Epithelial cell of prostate (primary cell): ENCODE measurements around the gene GAK.
"Not testable (repeated sequence)": the region's sequence is repeated elsewhere in the genome, so short reads cannot be mapped to it uniquely, and the experiment has no call there.

Experiments used
- DNase-seq: peaks from one replicate; pipeline ENCODE4 v3.0.0-alpha.2; 2011; ENCODE audit warnings: low read depth, low spot score
- H3K27ac ChIP-seq: fragments of 450-650 bp; 2 replicates; pipeline ENCODE4 v1.5.1; 2017; ENCODE audit warnings: mild to moderate bottlenecking

The GAK gene

DNA sequence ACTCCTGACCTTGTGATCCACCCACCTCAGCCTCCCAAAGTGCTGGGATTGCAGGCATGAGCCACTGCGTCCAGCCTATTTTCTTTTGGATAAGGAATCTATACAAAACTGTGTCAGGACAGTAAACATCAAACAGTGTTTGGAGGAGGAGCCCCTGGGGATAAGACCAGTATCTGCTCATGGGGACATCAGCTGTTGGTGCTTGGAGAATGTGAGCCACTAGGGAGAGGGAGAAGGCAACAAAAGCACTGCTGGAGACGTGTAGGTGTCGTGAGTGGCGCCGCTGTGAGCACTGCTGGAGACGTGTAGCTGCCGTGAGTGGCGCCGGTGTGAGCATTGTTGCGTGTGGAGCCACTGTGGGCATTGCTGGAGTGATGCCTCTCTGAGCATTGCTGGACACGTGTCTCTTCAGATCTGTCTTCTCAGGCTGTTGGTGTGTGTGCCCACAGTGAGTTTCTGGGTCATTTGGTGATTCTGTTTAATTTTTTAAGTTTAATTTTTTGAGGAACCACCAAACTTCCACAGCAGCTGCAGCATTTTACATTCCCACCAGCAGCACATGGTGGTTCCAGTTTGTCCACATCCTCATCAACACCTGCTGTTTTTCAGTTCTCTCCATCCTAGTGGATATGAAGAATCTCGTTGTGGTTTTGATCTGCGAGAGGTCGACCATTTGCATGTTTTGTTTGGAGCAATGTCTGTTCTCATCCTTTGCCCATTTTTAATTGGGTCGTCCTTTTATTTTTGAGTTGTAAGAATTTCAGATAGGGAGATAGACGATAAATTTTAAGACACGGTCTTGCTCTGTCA is 22.3 kb upstream of the GAK start:
- H3K27ac ChIP-seq: no peak overlapping the region
- DNase-seq: no peak

DNA sequence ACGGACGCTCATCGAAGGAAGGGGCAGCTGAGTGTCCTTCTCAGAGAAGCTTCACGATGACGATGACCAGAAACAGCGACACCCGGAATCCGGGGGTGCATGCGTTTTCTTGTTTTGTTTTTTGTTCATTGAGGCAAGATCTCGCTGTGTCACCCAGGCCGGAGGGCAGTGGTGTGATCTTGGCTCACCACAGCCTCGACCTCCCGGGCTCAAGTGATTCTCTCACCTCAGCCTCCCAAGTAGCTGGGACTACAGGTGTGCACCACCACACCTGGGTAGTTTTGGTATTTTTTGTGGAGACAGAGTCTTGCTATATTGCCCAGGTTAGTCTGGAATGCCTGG is 21.4 kb upstream of the GAK start:
- H3K27ac ChIP-seq: no peak overlapping the region

DNA sequence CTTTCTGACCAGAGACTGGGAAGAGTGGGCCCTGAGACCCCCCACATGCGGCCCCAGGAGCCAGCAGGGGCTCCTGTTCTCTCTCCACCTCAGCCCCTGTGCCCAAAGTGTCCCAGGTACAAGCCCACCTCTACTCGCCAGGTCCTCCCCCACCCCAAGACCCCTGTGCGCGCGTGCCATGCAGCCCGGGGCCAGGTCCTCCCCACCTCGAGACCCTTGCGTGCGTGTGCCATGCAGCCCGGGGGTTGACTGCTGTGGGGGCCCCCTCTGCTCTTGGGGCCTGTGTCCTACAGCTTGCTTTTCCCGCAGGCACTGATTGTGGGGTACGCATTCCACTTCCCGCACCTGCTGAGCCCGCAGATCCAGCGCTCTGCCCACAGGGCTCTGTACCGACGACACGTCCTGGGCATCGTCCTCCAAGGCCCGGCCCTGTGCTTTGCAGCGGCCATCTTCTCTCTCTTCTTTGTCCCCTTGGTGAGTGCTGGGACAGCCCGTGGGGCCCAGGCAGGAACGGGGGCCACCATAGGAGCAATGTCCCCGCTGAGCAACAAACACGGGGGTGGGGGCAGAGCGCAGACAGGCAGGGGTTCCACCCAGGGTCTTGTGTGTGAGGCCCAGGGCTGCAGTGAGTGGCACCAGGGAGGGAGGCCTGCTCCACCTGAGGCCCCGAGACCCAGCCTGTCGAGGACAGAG is 20.9 kb upstream of the GAK start:
- H3K27ac ChIP-seq: no peak overlapping the region
- no peak for DNase-seq

More for the DNA sequence above, 21.4 kb upstream of the GAK start:
- no peak for DNase-seq

DNA sequence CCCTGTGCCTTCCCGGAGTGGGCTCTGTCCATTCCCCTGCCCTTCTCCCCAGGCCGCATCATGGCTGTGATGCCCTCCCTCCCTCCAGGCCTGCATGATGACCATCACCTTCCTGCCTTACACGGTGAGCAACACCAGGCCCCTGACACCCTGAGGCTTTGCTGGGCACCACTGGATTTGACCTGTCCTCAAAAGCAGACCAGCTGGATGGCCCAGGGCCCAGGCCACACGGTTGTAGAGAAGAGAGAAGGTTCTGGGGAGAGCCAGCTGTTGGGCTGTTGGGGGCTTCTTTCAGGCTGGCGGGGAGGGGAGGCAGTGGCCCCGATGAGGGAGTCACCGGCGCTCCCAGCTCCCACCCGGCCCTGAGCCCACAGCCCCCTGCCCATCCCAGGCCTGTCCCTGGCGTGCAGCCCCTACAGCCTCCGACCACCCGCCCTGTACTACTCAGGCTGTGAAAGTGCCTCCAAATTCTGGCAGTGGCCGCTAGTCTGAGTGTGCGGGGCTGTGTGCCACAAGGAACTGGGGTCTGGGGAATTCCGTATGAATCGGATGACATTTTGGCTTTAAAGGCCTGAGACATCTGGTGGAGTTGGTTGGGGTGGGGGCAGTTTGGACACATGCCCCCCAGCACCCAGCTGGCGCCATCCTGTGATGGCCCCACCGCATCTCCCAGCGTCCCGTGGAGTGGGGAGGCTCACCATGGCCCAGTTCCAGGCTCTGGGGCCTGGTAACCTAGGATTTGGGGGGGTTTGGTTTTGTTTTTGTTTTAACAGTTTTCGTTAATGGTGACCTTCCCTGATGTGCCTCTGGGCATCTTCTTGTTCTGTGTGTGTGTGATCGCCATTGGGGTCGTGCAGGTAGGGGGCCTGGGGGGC is 19.7 kb upstream of the GAK start:
- DNase-seq: no peak

DNA sequence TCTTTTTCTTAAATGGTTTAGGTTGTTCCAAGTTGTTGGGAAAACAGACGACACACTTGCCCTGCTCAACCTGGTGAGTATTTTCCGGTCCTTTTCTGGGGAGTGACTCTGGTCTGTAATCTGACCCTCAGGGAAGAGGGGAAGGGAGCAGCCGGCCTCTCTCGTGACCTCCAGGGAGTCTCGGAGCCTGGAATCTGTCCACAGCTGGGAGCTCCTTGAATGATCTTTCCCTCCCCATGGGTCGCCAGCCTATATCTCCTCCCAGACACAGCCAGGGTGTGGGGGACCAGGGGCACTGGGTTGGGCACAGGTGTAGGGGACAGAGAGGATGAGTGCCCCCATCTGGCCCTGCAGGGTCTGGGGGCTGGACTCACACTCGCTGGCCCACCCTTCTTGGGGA is 19.1 kb upstream of the GAK start:
- DNase-seq: no peak
- H3K27ac ChIP-seq: no peak overlapping the region

More for the DNA sequence above, 19.7 kb upstream of the GAK start:
- H3K27ac ChIP-seq: no peak overlapping the region

DNA sequence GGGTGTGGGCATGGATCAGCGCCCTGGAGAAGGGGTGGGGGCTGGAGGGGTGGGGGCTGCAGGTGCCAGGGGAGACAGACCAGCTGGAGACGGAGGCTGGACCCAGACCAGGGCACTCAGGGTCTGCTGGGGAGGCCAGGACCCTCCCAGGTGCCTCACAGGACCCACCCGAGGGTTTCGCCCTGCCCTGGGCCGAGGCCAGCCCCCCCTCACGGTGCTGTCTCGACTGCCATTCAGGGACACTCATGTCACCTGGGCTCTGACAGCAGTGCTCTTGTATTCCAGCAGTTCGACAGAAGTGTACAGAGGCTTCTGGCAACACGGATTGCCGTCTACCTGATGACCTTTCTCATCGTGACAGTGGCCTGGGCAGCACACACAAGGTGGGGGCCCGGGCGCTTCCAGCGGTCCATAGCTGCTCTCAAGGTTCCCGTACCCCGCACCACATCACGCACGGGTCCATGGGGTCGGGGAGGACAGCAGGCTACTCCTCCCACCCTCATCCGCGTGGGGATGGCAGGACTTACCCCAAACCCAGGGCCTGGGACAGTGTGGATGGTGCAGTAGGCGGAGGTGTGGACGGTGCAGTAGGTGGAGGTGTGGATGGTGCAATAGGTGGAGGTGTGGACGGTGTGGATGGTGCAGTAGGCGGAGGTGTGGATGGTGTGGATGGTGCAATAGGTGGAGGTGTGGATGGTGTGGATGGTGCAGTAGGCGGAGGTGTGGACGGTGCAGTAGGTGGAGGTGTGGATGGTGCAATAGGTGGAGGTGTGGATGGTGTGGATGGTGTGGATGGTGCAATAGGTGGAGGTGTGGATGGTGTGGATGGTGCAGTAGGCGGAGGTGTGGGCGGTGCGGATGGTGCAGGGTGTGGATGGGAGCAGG is 18.3 kb upstream of the GAK start:
- no peak for DNase-seq
- H3K27ac ChIP-seq: no peak overlapping the region

DNA sequence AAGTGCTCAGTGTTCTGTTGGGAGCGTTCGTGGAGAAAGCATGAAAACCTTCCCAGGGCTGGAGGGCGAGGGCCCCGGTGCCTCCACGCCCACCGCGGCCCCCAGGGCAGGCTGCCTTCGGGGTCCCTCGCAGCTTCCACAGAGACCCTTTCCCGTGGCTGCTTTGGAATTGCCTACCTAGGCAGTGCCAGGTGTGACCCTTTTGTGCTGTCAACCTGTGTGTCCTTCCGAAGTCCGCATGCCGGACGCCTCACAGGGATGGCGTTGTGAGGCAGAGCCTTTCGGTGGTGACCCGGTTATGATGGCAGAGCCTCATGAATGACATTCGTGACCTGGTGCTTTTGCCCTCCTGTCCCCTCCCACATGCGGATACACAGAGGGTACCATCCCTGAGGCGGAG is 17.5 kb upstream of the GAK start:
- DNase-seq: no peak
- no peak overlapping the region for H3K27ac ChIP-seq

DNA sequence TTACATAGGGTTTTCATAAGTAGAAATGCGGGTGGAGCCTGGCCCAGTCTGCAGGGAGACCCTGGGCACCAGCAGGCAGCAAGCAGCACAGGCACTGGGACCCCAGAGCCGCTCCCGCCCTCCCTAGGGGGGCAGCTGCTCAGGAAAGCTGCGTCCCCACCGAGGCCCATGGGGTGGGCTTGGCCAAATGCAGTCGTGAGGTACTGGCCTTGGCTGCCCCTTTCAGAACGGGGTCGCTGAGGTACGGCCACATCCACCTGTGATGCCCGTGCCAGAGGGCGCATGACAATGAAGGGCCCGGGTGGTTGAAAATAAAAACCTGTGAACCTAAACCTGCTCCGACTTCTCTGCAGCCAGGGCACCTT is 16.8 kb upstream of the GAK start:
- no peak overlapping the region for H3K27ac ChIP-seq
- DNase-seq: no peak

DNA sequence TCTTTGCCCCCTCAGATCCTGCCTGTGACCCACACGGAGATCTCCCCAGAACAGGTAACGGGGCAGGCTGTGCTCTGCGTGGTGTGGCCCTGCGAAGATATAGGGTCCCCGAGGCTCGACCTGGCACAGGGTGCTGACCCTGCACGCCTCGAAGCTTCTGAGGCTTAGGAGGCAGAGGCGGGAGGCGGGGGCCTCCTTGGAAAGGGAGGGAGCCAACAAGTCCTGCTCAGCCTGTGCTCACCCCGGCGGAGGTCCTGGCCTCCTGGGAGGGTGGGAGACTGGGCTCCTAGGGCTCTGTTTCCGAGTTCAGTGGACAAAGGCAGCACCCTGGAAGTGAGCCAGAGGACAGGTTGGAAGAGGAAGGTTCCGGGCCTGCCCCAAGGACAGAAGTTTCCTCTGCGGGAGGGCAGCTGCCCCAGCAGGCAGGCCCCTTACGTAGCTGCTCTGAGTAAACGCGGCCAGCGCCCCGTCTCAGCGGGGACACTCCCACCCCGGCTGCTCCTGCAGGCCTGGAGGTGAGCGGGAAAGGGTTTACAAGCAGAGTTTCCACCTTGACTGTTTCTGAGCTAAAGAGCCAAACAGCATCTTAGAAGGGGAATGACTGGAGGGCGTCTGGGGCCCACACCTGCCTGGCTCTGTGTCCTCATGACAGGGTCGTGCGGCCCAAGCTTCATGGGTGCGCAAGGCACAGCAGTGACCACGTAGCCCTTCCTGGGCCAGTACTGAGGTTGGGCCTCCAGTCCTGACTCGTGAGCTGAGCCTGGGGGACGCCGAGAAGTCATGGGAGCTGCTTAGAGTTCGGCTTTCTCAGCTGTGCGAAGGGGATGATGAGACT is 16.2 kb upstream of the GAK start:
- no peak for DNase-seq
- no peak overlapping the region for H3K27ac ChIP-seq

DNA sequence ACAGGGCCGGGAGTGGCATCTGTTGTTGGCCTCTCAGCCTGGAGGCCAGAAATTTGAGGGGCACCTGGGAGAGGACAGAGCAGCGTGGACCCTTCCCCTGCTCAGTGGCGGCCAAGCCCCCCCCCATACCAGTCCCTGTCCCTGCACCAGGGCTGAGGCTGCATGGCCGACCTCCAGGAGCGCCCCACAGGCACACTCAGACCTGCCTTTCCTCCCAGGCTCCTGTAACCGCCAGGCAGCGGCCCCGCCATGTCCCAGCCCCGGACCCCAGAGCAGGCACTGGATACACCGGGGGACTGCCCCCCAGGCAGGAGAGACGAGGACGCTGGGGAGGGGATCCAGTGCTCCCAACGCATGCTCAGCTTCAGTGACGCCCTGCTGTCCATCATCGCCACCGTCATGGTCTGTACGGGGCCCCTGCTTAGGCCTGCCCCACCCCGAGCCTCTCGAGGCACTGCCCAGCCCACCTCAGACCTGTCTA is 15.4 kb upstream of the GAK start:
- no peak overlapping the region for H3K27ac ChIP-seq
- DNase-seq: no peak

DNA sequence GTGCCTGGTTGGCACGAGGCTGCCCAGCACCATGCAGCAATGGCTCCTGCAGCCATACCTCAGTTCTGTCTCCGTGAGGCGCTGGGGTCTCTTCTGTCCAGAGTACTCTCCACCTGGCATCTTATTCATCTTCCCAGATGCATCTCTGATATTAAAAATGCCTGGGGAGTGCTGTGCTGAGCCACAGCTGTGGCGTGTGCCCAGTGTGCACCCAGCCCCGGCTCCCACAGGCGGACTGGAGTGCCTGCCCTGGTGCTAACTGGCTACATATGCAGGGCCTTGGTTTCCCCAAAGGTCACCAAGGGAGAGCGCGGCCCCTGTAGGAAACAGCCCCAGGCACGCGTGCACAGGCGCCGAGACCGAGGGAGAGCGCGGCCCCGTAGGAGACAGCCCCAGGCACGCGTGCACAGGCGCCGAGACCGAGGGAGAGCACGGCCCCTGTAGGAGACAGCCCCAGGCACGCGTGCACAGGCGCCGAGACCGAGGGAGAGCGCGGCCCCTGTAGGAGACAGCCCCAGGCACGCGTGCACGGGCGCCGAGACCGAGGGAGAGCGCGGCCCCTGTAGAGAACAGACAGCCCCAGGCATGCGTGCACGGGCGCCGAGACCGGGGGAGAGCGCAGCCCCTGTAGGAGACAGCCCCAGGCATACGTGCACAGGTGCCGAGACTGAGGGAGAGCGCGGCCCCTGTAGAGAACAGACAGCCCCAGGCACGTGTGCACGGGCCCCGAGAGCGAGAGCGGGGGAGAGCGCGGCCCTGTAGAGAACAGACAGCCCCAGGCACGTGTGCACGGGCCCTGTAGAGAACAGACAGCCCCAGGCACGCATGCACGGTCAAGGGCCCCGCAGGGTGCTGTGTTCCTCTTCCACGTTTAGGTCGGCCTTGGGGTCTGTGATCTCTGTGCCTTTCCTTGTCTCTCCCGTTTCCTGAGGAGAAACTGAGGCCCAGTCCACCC is 14.7 kb upstream of the GAK start:
- DNase-seq: no peak
- H3K27ac ChIP-seq: no peak overlapping the region

DNA sequence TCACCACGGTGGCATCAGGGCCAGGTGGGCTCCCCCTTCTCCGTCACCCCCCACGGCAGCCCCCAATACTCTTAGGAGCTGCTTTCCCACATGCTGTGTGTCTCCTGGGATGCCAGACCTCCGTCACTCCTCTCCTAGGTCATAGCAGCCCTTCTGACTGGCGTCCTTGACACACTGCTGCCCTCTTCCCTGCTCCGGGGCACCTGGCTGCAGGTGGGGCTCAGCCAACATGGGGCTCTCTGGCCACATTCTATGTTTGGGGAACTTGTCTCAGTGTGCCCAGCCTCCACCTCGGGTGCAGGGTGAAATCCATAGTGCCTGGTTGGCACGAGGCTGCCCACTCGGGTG is 14.0 kb upstream of the GAK start:
- no peak overlapping the region for H3K27ac ChIP-seq
- DNase-seq: no peak

DNA sequence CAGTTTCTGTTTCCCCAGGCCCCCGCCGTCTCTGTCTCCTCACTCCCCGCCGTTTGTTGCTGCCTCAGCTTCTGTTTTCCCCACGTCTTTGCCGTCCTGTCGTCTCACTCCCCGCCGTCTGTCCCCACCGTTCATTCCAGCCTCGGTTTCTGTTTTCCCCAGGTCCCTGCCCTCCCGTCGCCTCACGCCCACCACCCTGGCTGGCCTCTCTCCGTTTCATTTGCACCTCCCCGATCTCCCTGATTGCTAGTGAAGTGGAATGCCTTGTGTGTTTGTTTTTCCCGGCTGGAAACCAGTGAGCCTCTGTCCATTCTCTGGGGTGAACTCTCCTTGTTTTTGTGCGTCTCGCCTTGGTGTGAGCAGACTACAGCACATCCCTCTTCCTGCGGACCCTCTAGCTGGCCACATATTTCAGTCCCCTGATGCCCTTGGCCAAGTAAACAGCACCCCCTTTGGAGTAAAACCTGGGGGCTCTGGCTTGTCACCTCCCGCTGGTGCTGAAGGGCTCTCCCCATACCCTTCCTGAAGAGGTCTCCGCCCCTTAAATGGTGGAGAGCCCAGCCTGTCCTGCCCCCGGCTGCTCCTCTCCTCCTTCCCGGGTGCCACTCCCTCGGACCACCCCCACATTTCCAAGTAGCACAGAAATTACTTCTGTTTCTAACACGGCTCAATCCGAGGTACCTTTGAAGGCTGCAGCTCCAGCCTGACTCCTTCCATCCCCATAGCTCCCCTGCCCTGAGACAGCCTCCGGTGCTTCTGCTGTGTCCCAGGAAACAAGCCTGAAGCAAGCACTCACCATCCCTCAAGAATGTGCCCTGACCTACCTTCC is 13.4 kb upstream of the GAK start:
- DNase-seq: no peak
- H3K27ac ChIP-seq: no peak overlapping the region

DNA sequence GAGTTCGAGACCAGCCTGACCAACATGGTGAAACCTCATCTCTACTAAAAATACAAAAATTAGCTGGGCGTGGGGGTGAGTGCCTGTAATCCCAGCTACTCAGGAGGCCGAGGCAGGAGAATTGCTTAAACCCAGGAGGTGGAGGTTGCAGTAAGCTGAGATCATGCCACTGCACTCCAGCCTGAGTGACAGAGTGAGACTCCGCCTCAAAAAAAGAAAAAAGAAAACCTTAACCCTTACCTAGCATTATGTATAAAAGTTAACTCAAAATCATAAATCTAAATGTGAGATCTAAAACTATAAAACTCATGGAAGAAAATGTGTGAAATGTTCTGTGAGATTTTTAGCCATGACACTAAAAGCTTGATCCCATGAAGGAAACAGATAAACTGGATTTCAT is 7.4 kb upstream of the GAK start:
- DNase-seq, H3K27ac ChIP-seq: not testable (repeated sequence)

DNA sequence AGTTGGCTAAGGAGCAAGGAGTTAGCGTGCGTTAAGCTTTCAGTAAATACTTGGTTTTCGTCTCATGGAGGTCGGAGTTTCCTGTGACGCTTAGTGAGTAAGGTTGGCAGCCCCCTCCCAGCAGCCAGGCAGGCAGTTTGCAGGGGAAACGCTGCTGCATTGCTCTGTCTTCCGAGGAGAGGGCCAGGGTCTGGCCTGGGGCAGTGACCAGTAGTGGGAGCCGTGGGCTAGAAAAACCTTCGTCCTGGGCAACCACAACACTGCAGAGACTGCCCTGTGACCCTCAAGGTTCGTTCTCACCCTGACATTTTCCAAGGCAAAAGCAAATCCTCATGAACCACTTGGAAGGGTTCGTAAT is 576 bp upstream of the GAK start:
- DNase-seq: no peak
- H3K27ac ChIP-seq: peak overlapping the region; percentile 81

DNA sequence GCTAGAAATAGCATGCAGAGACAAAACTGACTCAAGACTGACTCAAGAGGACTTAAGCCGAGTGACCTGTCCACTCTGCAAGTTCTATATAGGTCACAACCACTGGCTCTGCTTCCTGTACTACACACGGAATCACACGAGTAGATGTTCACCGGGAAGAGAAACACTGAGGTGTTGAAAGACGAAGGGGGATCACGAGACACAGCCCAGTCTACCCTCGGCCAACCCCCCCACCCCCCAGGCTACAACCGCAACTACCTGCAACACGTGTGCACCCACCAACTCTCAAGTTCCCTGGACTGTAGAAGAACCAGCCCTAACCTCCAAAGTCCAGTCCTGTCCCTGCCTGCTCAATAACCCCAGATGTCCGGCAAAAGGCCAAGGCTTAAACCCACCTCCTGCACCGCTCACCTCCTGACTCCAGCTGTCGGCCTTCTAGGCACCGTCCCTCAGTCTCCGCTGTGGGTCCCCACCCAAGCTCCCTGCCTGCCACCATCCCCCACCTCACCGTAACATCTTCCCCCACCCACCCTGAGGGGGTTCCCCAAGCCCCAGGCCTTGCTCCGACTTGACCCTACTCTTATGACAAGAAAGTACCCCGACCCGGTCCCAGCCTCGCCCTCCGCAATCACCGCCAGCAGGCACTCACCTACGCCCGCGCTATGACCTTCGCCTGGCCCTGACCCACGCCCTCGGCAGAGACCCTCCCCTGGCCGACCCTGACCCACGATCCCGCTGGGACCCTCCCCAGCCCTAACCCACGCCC is 739 bp downstream of the GAK start:
- H3K27ac ChIP-seq: peak overlapping the region; percentile 81
- DNase-seq: no peak

DNA sequence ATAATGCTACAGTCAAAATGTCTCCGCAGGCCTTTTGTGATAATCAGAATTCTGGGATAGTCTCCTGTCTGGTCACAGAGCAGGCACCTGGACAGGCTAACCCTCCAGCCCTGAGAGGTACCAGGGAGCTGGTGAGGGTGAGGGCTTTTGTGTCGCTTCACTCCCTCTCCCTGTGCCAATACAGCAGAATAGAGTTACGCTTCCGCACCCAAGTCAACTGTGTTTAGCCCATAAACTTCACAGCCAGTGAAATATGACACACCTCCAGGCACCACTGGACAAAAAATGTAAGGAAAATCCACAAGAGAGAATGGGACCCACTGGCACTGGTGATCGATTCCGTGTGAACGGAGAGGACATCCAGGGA is 1.3 kb downstream of the GAK start:
- no peak for DNase-seq
- peak overlapping the region; percentile 81 for H3K27ac ChIP-seq
